ENCODE measurements around the gene NRF1.
"Not testable (repeated sequence)": the region's sequence is repeated elsewhere in the genome, so short reads cannot be mapped to it uniquely, and the experiment has no call there.

NRF1 gene

DNA sequence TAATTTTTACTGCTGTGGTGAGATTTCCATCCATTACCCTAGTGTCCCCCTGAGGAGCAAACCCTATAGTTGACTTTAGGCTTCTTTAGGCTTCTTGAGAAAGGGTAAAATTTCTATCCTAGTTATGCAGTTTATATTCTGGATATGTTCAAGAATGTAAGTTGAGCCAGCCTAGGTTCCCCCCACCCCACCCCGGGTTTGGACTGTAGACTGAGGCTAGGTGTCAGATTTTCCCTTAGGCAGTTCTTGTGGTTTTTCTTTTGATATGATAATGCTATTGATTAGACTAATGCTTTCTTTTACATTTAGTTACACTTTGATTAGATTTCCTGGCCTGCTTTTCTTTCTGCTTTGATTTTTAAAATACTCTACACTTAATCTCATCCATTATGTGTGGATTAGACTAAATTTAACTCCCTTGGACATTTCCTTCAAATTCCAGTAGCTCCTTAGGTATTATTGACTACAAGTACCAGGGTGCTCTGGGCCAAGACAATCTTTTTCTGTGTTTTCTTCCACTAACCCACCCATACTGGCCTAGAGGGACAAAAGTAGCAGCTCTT is 37.7 kb downstream of the NRF1 start:
- DNase-seq (ENCODE audit: low read depth in 2 of 2), result no peak

DNA sequence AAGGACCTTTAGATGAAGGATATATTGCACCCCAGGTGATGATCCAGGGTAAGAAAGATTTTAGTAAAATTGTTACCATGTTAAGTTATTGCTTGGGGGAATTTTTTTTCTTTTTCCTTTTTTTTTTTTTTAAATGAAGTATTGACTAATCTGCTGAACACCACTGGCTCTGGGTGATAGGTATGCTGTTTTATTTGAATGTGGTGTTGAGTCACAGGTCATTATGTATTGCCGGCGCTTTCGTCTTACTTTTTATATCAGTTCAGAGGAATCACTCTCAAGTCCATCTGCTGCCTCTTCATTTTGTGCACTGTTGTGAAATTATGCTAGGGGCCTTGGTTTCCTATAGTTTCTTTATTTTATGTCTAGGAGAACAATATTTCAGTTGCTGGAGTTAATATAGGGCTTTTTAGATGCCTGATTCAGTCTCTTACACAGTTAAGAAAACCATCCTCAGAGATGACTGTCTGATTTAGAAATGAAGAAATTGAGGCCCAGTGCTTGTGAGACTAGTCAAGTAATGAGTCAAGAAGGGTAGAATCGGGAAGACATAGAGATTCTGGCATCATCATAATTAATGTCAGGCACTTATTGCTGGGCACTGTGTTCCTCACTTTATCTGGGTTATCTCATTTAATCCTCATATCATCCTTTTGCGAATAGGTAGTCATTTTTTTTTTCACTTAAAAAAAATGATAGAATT is 38.7 kb downstream of the NRF1 start:
- no peak for DNase-seq (ENCODE audit: low read depth in 2 of 2)

DNA sequence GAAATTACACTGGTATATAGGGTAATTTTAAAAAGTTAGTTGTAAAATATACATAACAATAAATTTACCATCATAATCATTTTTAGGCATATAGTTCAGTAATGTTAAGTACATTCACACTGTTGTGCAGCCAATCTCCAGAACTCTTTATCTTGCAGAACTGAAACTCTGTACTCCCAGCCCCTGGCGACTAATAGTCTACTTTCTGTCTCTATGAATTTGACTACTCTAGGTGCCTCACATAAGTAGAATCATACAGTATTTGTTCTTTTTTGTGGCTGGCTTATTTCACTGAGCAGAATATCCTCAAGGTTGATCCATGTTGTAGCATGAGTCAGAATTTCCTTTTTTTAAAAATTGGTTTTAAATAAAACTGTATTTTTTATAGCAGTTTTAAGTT is 41.4 kb downstream of the NRF1 start:
- no peak for DNase-seq (ENCODE audit: low read depth in 2 of 2)

DNA sequence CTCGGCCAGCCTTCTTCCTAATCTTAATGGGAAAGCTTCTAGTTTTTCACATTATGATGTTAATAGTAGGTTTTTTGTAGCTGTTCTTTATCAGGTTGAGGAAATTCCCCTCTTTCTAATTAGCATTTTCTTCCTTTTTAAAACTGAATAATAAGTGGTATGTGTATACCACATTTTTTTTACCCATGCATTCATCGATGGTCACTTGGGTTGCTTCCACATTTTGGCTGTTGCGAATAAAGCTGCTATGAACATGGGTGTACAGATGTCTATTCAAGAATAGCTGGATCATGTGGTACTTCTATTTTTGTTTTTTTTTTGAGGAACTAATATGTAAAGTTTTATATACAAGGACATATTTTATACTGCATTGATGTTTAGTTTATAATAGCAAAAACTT is 44.3 kb downstream of the NRF1 start:
- no peak for DNase-seq (ENCODE audit: low read depth in 2 of 2)

DNA sequence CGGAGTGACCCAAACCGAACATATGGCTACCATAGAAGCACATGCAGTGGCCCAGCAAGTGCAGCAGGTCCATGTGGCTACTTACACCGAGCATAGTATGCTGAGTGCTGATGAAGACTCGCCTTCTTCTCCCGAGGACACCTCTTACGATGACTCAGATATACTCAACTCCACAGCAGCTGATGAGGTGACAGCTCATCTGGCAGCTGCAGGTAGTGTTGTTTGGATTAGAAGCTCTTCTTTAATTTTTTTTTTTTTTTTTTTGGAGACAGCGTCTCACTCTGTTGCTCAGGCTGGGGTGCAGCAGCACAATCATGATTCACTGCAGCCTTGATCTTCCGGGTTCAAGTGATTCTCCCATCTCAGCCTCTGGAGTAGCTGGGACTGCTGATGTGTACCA is 45.8 kb downstream of the NRF1 start:
- DNase-seq (ENCODE audit: low read depth in 2 of 2), result no peak

DNA sequence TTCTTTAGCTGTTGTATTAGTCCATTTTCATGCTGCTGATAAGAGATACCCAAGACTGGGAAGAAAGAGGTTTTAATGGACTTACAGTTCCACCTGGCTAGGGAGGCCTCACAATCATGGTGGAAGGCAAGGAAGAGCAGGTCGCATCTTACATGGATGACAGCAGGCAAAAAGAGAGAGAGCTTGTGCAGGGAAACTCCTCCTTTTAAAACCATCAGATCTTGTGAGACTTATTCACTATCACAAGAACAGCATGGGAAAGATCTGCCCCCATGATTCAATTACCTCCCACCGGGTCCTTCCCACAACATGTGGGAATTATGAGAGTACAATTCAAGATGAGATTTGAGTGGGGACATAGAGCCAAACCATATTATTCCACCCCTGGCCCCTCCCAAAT is 48.4 kb downstream of the NRF1 start:
- DNase-seq (ENCODE audit: low read depth in 2 of 2), result not testable (repeated sequence)

DNA sequence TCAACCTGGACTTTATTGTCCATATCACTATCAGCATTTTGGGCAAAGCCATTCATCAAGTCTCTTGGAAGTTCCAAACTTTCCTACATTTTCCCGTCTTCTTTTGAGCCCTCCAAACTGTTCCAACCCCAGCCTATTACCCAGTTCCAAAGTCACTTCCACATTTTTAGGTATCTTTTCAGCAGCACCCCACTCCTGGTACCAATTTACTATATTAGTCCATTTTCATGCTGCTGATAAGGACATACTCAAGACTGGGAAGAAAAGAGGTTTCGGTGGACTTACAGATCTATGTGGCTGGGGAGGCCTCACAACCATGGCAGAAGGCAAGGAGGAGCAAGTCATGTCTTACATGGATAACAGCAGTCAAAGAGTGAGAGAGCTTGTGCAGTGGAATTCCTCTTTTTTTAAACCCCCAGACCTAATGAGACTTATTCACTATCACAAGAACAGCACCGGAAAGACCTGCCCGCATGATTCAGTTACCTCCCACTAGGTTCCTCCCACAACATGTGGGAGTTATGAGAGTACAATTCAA is 50.2 kb downstream of the NRF1 start:
- DNase-seq (ENCODE audit: low read depth in 2 of 2), result no peak

DNA sequence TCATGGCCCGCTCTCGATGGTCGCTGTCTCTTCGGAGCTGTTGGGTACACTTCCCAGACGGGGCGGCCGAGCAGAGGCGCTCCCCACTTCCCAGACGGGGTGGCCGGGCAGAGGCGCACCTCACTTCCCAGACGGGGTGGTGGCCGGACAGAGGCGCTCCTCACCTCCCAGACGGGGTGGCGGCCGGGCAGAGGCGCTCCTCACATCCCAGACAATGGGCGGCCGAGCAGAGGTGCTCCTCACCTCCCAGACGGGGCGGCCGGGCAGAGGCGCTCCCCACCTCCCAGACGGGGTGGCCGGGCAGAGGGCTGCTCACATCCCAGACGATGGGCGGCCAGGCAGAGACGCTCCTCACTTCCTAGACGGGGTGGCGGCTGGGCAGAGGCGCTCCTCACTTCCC is 51.7 kb downstream of the NRF1 start:
- not testable (repeated sequence) for DNase-seq (ENCODE audit: low read depth in 2 of 2)

DNA sequence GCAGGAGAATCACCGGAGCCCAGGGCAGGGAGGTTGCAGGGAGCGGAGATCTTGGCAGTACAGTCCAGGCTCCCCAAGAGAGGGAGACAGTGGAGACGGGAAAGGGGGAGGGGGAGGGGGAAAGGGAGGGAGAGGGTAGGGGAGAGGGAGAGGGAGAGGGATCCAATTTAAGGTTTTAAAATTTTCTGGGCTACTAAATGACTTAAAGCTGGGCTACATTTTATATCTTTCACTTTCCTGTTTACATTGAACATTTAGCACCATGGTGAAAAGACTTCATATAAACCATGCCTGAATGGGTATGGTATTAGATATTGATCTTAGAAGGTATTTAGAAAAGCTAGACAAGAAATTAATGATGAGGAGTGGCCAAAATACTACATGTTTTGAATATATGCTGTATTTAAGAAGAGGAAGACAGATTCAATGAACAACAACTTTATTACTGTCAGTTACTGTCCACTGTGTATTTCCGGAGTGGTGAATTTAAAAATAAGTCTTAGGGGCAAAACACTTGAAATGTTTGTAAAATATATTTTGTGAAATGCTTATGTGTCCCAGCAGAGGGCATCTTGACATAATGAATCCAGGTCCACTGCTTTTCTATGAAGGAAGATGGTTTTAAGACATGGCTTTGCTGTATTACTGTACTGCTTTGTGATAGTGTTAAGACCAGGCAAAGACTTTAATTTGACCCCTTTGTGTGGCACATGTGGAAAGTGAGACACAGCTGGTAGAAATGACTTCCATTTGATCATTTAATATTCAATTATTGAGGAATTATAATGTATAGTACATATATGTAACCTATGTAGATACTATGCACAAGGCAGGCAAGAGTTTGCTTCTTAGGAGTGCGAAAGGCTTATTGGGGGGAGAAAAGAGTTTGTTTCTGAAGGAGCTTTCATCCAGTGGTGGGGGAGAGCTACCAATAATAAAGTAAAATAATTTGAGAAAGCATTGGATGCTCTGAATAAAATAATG is 52.8 kb downstream of the NRF1 start:
- no peak for DNase-seq (ENCODE audit: low read depth in 2 of 2)

DNA sequence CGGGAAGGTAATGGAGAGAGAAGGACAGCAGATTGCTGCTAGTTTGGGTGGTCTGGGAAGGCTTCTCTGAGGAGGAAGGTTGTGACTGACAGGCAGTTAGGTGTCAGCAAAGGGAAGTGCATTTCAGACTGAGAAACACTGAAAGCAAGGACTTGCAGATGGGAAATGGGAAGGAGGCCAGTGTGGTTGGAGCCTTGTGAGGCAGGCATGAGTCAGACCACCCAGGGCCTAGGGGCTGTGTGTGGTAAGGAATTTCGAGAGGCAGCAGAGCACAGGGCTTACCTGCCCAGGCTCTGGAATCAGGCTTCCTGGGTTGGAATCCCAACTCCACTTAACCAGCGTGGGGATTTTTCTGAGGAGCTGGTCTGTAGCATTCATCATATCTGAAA is 53.5 kb downstream of the NRF1 start:
- no peak for DNase-seq (ENCODE audit: low read depth in 2 of 2)

DNA sequence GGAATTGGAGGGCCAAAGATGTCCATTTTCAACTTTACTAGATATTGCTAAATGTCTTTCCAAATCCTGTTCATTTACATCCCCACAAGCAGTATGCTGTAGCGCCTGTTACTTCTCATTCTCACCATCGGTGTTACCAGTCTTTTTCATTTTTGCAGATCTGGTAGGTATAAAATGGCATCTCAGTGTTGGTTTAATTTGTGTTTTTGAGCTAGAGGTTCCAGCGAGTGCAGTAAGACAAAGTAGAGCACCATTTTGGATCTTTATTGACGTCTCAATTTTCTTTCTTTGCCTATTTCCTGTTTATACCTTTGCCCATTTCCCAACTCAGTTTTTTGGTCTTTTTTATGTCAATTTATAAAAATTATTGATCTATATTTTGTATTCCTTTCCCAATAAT is 55.6 kb downstream of the NRF1 start:
- no peak for DNase-seq (ENCODE audit: low read depth in 2 of 2)

DNA sequence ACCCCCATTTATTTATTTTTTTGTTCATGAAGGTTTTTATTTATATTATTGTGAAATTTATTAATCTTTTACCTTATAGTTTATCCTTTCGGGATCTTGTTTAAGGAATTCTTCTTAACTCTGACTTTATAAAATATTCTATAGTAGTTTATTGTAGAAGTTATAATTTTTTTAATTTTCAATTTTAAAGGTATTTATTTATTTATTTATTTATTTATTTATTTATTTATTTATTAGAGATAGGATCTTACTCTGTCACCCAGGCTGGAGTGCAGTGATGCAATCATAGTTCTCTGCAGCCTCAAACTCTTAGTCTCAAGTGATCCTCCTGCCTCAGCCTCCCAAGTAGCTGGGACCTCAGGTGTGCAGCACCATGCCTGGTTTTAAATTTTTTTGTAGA is 56.0 kb downstream of the NRF1 start:
- DNase-seq (ENCODE audit: low read depth in 2 of 2), result no peak

DNA sequence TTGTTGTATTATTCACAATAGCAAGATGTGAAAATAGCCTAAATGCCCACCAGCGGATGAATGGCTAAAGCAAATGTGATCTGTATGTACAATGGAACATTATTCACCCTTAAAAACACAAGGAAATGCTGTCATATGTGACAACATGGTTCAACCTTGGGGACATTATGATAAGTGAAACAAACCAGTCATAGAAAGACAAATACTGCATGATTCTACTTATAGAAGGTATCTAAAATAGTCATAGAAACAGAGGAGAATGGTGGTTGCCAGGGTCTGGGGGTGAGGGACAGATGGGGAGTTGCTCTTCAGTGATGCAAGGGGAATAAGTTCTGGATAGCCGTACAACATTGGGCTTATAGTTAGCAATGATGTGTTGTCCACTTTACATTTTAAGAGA is 58.4 kb downstream of the NRF1 start:
- DNase-seq (ENCODE audit: low read depth in 2 of 2), result no peak

DNA sequence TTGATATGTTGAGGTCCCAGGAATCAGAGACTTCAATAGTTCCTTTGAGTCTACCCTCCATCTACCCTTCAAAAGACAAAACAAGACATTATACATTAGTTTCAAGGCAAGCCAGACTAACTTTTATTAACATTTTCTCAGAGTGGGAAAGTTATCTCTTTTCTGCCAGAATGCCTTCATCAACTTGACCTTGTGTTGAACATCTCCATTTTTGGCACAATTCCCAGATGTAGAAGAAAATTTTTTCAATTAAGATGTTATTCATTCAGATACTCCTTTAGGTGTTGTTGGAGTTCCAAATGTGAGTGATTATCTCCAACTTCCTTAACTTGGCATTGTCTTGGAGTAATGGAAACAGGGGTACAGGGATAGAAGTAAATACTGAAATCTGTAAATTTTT is 59.1 kb downstream of the NRF1 start:
- no peak for DNase-seq (ENCODE audit: low read depth in 2 of 2)

DNA sequence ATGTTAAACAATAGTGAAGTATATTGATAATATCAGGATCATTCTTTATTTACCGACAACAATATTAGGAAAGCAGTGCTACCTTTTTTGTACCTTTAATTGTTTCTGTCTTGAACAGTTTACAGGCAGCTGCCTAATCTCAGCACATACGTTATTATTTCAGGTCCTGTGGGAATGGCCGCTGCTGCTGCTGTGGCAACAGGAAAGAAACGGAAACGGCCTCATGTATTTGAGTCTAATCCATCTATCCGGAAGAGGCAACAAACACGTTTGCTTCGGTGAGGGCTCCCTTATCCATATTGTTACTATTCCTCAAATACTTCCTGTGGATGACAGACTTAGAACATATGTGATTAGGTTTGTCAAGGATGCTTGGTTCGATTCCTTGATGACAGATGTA is 59.7 kb downstream of the NRF1 start:
- no peak for DNase-seq (ENCODE audit: low read depth in 2 of 2)

DNA sequence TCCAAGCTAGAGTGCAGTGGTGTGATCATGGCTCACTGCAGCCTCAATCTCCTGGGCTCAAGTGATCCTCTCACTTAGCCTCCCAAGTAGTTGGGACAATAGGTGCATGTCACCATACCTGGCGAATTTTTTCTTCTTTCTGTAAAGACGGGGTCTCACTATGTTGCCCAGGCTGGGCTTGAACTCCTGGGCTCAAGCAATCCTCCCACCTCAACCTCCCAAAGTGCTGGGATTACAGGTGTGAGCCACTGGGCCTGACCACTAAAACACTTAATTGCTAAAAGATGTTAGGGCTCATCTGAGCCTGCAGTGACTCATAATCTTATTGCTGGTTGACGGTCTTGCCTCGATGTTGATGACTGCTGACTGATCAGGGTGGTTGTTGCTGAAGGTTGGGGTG is 63.0 kb downstream of the NRF1 start:
- not testable (repeated sequence) for DNase-seq (ENCODE audit: low read depth in 2 of 2)

DNA sequence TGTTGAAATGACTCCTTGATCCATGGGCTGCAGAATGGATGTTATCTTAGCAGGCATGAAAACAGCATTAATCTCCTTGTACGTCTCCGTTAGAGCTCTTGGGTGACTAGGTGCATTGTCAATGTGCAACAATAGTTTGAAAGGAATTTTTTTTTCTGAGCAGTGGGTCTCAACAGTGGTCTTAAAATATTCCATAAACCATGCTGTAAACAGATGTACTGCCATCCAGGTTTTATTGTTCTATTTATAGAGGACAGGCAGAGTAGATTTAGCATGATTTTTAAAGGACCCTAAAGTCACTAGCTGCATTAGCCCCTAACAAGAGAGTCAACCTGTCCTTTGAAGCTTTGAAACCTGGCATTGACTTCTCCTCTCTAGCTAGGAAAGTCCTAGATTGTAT is 64.0 kb downstream of the NRF1 start:
- DNase-seq (ENCODE audit: low read depth in 2 of 2), result no peak

DNA sequence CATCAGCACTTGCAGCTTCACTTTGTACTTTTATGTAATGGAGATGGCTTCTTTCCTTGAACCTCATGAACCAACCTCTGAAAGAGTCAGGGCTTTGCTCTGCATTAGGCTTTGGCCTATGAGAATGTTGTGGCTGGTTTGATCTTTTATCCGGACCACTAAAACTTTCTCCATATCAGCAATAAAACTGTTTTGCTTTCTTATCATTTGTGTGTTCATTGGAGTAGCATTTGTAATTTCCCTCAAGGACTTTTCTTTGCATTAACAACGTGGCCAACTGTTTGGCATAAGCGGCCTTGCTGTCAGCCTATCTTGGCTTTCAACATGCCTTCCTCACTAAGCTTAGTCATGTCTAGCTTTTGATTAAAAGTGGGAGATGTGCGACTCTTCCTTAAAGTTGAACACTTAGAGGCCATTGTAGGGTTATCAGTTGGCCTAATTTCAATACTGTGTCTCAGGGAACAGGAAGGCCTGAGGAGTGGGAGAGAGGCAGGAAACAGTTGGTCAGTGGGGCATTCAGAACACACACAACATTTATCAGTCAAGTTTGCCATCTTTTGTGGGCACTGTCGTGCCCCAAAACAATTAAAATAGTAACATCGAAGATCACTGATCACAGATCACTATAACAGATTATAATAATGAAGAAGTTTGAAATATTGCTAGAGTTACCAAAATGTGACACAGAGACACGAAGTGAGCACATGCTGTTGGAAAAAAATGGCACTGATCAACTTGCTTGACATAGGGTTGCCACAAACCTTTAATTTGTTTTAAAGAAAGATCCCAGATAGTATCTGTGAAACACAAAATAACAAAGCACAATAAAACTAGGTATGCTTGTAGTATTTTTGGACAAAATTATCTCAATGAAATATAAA is 64.7 kb downstream of the NRF1 start:
- no peak for DNase-seq (ENCODE audit: low read depth in 2 of 2)

DNA sequence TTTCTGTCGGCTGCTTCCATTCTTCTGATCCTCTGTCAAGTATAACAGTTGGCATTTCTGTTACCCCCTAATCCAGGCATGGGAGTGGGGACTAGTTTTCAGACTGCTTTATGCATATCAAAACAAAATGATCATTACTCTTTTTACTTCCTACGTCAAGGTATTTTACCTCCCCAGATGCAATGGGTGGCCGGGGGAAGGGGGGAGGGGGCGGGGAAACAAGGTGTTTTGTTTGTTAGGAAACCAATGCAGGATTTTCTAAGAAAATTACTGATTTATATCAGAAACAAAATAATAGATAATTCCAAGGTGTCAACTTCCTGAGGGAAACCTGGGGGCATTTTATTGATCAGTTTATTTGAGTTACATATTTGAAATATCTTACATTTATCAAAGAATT is 66.3 kb downstream of the NRF1 start:
- DNase-seq (ENCODE audit: low read depth in 2 of 2), result no peak

DNA sequence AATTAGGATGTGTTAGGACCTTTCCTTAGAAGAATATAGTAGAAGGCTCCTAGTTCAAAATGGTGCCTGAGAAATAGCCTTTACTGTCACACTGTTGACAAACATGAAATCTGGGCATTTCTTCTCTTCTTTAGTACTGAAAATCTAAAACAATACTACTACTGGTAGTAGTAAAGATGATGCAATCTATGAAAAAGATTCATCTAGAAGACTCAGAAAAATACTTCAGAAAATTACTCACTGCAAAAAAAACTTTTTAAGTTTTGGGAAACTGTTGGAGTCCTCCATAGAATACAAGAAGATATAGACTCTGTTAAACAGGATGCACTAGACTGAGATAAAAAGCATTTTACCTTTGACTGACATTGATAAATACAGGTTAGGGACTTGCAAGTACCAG is 67.1 kb downstream of the NRF1 start:
- DNase-seq (ENCODE audit: low read depth in 2 of 2), result no peak

DNA sequence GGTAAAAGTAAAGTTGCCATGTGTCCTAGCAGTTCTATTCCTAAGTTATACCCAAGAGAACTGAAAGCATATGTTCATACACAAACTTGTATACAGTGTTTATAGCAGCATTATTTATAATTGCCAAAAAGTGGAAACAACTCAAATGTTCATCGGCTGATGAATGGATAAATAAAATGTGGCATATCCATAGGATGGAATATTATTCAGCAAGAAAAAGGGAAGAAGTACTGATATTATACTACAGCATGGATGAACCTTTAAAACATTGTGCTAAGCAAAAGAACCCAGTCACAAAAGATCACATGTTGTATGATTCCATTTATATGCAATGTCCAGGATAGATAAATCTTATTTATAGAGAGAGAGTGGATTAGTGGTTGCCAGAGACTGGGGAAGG is 68.9 kb downstream of the NRF1 start:
- DNase-seq (ENCODE audit: low read depth in 2 of 2), result no peak

DNA sequence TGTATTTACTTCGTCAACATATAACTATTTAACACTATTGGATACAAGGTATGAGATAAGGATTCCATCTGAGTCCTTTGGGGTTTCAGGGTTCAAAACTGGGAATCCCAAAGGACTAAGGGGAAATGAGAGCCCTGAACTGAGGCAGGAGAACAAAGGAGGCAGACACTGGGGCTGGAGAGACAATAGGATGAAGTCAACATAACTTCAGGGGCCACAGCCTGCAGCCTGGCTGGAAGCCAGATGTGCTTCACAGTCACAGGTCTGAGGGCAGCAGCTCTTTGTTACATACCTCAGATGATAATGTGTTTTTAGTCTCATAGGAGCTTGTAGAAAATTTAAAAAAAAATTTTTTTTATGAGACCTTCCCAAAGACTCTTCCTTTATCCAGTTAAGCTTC is 73.3 kb downstream of the NRF1 start:
- no peak for DNase-seq (ENCODE audit: low read depth in 2 of 2)

Measured in stimulated activated CD4-positive, alpha-beta T cell treated with anti-CD3 and anti-CD28 coated beads, Interleukin-1b, Interleukin-23, amount 100 ng/mL, for 4 hours (primary cell).